ENCODE measurements around the gene VCL.
A peak's percentile ranks its signal among the peaks of the same experiment; 100 is the strongest.
"Not testable (repeated sequence)": the region's sequence is repeated elsewhere in the genome, so short reads cannot be mapped to it uniquely, and the experiment has no call there.

Gene VCL

GRCh38 chr10:73995035-73995358, 2.9 kb upstream of the VCL start:
- Histone ChIP-seq H3K4me1 (ENCODE audit: control insufficient read depth in 1 of 2, insufficient read depth in 2 of 2, low read length in 2 of 2) (peaks cover 0 to 6% of the 10 kb centered on the region in 2 donors), H3K27ac (ENCODE audit: low read length) (no peak overlapping the region), H3K9me3 (ENCODE audit: control insufficient read depth in 1 of 2, low read length in 2 of 2) (no peaks in the 10 kb centered on the region), H3K36me3 (ENCODE audit: control insufficient read depth in 1 of 2, insufficient read depth in 2 of 2, low read length in 2 of 2) (peaks cover 0 to 11% of the 10 kb centered on the region in 2 donors), H3K27me3 (ENCODE audit: low read depth, low read length) (no peaks in the 10 kb centered on the region), H3K4me3 (ENCODE audit: low read depth in 1 of 2, low read length in 2 of 2) (no peak overlapping the region)

DNA sequence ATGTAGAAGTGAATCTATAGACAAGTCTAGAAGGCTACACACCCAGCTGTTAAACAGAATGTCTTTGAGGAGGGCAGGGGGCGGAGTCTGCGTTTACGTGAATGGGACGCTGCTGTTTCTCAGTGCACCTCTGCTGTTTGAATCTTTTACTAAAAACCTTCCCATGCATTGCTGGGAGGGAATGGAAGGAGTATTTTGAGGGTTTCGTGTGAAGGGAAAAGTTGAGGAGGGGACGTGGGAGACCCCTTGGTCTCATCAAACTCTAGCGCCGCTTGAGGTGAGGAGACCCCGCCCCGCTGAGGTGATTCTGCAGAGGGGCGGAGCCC, 492 bp upstream of the VCL start:
- Histone ChIP-seq H3K4me3 (ENCODE audit: low read depth in 1 of 2, low read length in 2 of 2) (peak overlapping the region; percentile 71 to 81), H3K36me3 (ENCODE audit: control insufficient read depth in 1 of 2, insufficient read depth in 2 of 2, low read length in 2 of 2) (peaks cover 0 to 11% of the 10 kb centered on the region in 2 donors), H3K27me3 (ENCODE audit: low read depth, low read length) (no peaks in the 10 kb centered on the region), H3K4me1 (ENCODE audit: control insufficient read depth in 1 of 2, insufficient read depth in 2 of 2, low read length in 2 of 2) (peaks cover 3 to 14% of the 10 kb centered on the region in 2 donors), H3K27ac (ENCODE audit: low read length) (peak overlapping the region; percentile 85), H3K9me3 (ENCODE audit: control insufficient read depth in 1 of 2, low read length in 2 of 2) (no peaks in the 10 kb centered on the region)

GRCh38 chr10:73998623-73998928, 660 bp downstream of the VCL start:
- Histone ChIP-seq H3K4me1 (ENCODE audit: control insufficient read depth in 1 of 2, insufficient read depth in 2 of 2, low read length in 2 of 2) (peaks cover 5 to 14% of the 10 kb centered on the region in 2 donors), H3K36me3 (ENCODE audit: control insufficient read depth in 1 of 2, insufficient read depth in 2 of 2, low read length in 2 of 2) (peaks cover 0 to 11% of the 10 kb centered on the region in 2 donors), H3K9me3 (ENCODE audit: control insufficient read depth in 1 of 2, low read length in 2 of 2) (no peaks in the 10 kb centered on the region), H3K27me3 (ENCODE audit: low read depth, low read length) (no peaks in the 10 kb centered on the region), H3K27ac (ENCODE audit: low read length) (peak overlapping the region; percentile 86), H3K4me3 (ENCODE audit: low read depth in 1 of 2, low read length in 2 of 2) (peak overlapping the region; percentile 81 to 93)

DNA sequence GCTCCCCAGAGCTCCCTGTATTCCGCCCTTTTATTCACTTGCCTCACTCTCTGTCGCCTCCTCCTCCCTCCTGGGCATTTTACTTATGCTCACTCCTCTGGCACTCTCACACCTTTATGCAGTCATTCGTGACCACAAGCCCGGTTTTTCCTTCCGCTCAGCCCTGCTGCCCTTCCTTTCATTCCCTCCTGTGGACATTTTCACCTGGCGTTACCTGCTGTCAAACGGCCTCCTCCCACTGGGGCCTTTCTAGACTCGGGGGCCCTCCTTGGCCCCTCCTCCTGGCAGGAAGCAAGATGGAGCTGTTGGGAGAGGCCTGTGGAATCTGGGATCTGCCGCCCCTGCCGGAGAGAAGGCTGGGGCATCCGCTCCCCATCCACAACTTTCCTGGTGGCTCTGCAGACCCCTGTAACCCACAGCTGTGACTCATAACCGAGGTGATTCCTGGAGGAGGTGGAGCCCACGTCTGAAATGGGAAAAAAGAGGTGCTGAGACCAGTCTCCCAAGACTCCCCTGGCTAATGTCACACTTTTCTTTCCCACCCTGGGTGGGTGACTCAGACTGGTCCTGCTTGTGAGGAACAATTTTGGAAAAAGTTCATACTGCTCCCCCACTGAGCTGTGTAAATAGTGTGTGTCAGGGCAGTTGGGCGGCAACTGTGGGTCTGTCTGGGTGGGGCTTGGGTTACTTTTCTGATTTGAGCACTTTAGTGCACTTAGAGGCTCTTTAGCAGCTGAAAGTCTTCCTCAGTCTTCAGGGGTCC, 1.2 kb downstream of the VCL start:
- peak overlapping the region; percentile 81 to 93 for H3K4me3 ChIP-seq (ENCODE audit: low read depth in 1 of 2, low read length in 2 of 2)
- H3K9me3 ChIP-seq (ENCODE audit: control insufficient read depth in 1 of 2, low read length in 2 of 2), result no peaks in the 10 kb centered on the region
- H3K27me3 ChIP-seq (ENCODE audit: low read depth, low read length), result no peaks in the 10 kb centered on the region
- peaks cover 8 to 14% of the 10 kb centered on the region in 2 donors for H3K4me1 ChIP-seq (ENCODE audit: control insufficient read depth in 1 of 2, insufficient read depth in 2 of 2, low read length in 2 of 2)
- H3K27ac ChIP-seq (ENCODE audit: low read length), result peak overlapping the region; percentile 86
- H3K36me3 ChIP-seq (ENCODE audit: control insufficient read depth in 1 of 2, insufficient read depth in 2 of 2, low read length in 2 of 2), result peaks cover 0 to 11% of the 10 kb centered on the region in 2 donors

DNA sequence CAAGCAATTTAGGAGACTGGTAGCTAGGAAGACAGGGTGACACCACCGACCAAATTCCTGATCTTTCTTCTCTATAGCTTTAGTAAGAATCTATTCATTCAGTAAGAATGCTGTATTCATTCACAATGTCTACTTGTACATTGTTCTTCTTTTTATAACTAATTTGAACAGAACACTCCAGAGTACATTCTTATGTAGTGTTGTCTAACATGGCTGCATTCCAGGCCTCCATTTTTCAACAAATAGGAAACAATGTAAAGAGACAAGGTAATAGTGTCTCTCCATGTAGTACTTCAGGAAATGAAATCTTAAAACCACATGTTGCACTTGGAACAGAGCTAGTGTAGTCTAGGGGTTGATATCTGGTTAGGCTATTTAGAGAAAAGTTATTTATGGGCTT, 1.8 kb downstream of the VCL start:
- Histone ChIP-seq H3K27ac (ENCODE audit: low read length) (peak overlapping the region; percentile 86), H3K4me1 (ENCODE audit: control insufficient read depth in 1 of 2, insufficient read depth in 2 of 2, low read length in 2 of 2) (peaks cover 13 to 14% of the 10 kb centered on the region in 2 donors), H3K4me3 (ENCODE audit: low read depth in 1 of 2, low read length in 2 of 2) (peak overlapping the region; percentile 81 to 93), H3K36me3 (ENCODE audit: control insufficient read depth in 1 of 2, insufficient read depth in 2 of 2, low read length in 2 of 2) (peaks cover 0 to 11% of the 10 kb centered on the region in 2 donors), H3K9me3 (ENCODE audit: control insufficient read depth in 1 of 2, low read length in 2 of 2) (no peaks in the 10 kb centered on the region), H3K27me3 (ENCODE audit: low read depth, low read length) (no peaks in the 10 kb centered on the region)

DNA sequence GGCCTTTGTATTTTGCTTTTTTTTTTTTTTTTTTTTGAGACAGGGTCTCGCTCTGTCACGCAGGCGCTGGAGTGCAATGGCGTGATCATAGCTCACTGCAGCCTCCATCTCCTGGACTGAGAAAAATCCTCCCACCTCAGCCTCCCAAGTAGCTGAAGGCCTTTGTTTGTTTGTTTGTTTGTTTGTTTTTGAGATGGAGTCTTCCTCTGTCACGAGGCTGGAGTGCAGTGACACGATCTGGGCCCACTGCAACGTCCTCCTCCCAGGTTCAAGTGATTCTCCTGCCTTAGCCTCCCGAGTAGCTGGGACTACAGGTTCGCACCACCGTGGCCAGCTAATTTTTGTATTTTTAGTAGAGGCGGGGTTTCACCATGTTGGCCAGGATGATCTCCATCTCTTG, 2.3 kb downstream of the VCL start:
- not testable (repeated sequence) for H3K9me3 ChIP-seq (ENCODE audit: control insufficient read depth in 1 of 2, low read length in 2 of 2); H3K27me3 ChIP-seq (ENCODE audit: low read depth, low read length)
- Histone ChIP-seq H3K36me3 (ENCODE audit: control insufficient read depth in 1 of 2, insufficient read depth in 2 of 2, low read length in 2 of 2) (peaks cover 0 to 11% of the 10 kb centered on the region in 2 donors), H3K4me3 (ENCODE audit: low read depth in 1 of 2, low read length in 2 of 2) (peak overlapping the region; percentile 81 to 93), H3K4me1 (ENCODE audit: control insufficient read depth in 1 of 2, insufficient read depth in 2 of 2, low read length in 2 of 2) (peaks cover 14 to 18% of the 10 kb centered on the region in 2 donors), H3K27ac (ENCODE audit: low read length) (peak overlapping the region; percentile 86)

DNA sequence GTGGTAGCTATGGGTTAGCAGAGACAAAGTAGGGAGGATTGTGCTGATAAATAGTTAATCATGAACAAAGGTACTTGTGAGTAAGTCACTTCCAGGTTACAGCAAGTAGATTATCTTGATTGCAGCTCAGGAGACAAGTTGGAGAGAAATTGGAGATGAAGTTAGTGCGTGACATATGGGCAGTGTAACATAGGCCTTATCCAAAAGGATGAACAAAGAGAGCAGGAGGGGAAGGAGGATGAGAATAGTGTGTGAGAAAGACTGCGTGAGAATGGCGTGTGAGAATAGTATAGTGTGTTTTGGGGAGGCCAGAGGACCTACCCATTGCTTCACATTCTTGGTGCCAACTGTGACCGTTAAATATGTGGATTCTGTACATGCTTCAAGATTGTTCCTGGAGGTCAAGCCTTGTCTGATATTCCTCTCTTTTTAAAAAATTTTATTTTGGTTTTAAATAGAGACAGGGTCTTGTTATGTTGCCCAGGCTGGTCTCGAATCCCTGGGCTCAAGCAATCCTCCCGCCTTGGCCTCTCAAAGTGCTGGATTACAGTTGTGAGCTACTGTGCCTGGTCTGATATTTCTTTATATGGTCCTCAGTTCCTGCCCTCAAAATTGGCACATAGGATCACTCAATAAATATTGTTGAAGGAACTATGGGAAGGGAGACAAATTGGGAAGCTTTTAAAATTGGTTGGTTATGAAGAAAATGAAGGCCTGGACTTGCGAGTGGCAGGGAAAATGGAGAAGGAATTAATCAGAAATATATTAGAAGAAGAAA, 3.2 kb downstream of the VCL start:
- peaks cover 14 to 23% of the 10 kb centered on the region in 2 donors for H3K4me1 ChIP-seq (ENCODE audit: control insufficient read depth in 1 of 2, insufficient read depth in 2 of 2, low read length in 2 of 2)

DNA sequence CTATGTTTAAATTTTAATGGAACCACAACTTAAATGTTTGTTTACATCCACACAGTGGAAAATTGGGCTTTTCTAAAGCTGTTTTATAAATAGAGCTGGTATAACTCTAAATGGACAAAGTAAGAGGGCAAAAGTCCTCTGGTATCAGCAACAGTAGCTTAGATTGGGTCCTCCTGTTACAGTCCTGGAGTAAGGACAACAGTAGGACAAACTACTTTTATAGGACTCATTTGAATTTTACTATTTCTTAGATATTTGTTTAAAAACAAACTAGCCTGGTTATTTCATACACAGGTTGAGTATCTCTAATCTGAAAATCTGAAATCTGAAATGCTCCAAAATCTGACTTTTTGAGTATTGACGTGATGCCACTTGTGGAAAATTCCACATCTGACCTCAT, 8.4 kb downstream of the VCL start:
- Histone ChIP-seq H3K9me3 (ENCODE audit: control insufficient read depth in 1 of 2, low read length in 2 of 2) (no peaks in the 10 kb centered on the region), H3K4me3 (ENCODE audit: low read depth in 1 of 2, low read length in 2 of 2) (no peak overlapping the region), H3K27ac (ENCODE audit: low read length) (no peak overlapping the region), H3K4me1 (ENCODE audit: control insufficient read depth in 1 of 2, insufficient read depth in 2 of 2, low read length in 2 of 2) (peaks cover 0 to 42% of the 10 kb centered on the region in 2 donors), H3K36me3 (ENCODE audit: control insufficient read depth in 1 of 2, insufficient read depth in 2 of 2, low read length in 2 of 2) (peaks cover 0 to 4% of the 10 kb centered on the region in 2 donors), H3K27me3 (ENCODE audit: low read depth, low read length) (no peaks in the 10 kb centered on the region)

More for the DNA sequence above, 3.2 kb downstream of the VCL start:
- H3K27ac ChIP-seq (ENCODE audit: low read length), result peak overlapping the region; percentile 86
- H3K36me3 ChIP-seq (ENCODE audit: control insufficient read depth in 1 of 2, insufficient read depth in 2 of 2, low read length in 2 of 2), result peaks cover 0 to 11% of the 10 kb centered on the region in 2 donors
- H3K4me3 ChIP-seq (ENCODE audit: low read depth in 1 of 2, low read length in 2 of 2), result peak overlapping the region; percentile 81 to 93
- no peaks in the 10 kb centered on the region for H3K9me3 ChIP-seq (ENCODE audit: control insufficient read depth in 1 of 2, low read length in 2 of 2)
- H3K27me3 ChIP-seq (ENCODE audit: low read depth, low read length), result no peaks in the 10 kb centered on the region

- Histone ChIP-seq H3K9me3 (ENCODE audit: control insufficient read depth in 1 of 2, low read length in 2 of 2) (no peaks in the 10 kb centered on the region), H3K27ac (ENCODE audit: low read length) (no peak overlapping the region), H3K27me3 (ENCODE audit: low read depth, low read length) (no peaks in the 10 kb centered on the region), H3K36me3 (ENCODE audit: control insufficient read depth in 1 of 2, insufficient read depth in 2 of 2, low read length in 2 of 2) (peaks cover 0 to 4% of the 10 kb centered on the region in 2 donors), H3K4me3 (ENCODE audit: low read depth in 1 of 2, low read length in 2 of 2) (no peak overlapping the region), H3K4me1 (ENCODE audit: control insufficient read depth in 1 of 2, insufficient read depth in 2 of 2, low read length in 2 of 2) (peaks cover 0 to 58% of the 10 kb centered on the region in 2 donors)
These were observed 10.4 kb downstream of the VCL start for GRCh38 chr10:74008212-74008731.

DNA sequence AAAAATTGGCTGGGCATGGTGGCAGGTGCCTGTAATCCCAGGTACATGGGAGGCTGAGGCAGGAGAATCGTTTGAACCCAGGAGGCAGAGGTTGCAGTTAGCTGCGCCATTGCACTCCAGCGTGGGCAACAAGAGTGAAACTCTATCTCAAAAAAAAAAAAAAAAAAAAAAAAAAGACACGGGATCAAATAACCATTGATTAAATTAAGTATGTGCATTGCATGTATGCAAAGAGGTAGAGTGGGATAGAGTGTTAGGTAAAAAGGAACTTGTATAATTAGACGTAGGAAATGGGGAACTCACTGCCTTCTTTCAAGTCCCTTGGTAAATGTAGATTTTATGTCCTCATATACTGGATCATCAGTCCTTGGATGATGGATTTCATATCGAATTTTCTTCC, 13.1 kb downstream of the VCL start:
- H3K9me3 ChIP-seq (ENCODE audit: control insufficient read depth in 1 of 2, low read length in 2 of 2), result no peaks in the 10 kb centered on the region
- H3K4me1 ChIP-seq (ENCODE audit: control insufficient read depth in 1 of 2, insufficient read depth in 2 of 2, low read length in 2 of 2), result peaks cover 0 to 46% of the 10 kb centered on the region in 2 donors
- H3K27me3 ChIP-seq (ENCODE audit: low read depth, low read length), result no peaks in the 10 kb centered on the region
- no peak overlapping the region for H3K27ac ChIP-seq (ENCODE audit: low read length)
- no peak overlapping the region for H3K4me3 ChIP-seq (ENCODE audit: low read depth in 1 of 2, low read length in 2 of 2)
- peaks cover 0 to 4% of the 10 kb centered on the region in 2 donors for H3K36me3 ChIP-seq (ENCODE audit: control insufficient read depth in 1 of 2, insufficient read depth in 2 of 2, low read length in 2 of 2)

DNA sequence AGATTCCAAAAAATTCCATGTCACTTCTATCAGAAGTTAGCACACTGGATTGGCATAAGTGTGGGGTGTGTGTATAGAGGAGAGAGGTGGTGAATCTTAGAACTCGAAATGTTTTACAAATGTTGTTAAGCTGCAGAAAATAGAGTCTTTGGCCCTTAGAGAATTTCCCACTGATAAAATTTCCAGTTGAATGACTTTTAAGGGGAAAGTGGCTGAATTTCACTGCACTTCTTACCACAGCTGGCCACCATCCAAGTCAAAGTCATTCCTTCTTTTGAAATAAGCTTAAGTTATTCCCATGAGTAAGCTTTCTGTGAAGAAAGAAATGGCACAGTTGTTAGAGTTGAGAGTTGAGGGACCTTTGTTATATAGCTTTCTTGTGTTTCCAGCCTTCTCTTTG, 13.9 kb downstream of the VCL start:
- H3K4me1 ChIP-seq (ENCODE audit: control insufficient read depth in 1 of 2, insufficient read depth in 2 of 2, low read length in 2 of 2), result peaks cover 0 to 39% of the 10 kb centered on the region in 2 donors
- H3K27ac ChIP-seq (ENCODE audit: low read length), result no peak overlapping the region
- H3K4me3 ChIP-seq (ENCODE audit: low read depth in 1 of 2, low read length in 2 of 2), result no peak overlapping the region
- H3K9me3 ChIP-seq (ENCODE audit: control insufficient read depth in 1 of 2, low read length in 2 of 2), result no peaks in the 10 kb centered on the region
- H3K27me3 ChIP-seq (ENCODE audit: low read depth, low read length), result no peaks in the 10 kb centered on the region
- H3K36me3 ChIP-seq (ENCODE audit: control insufficient read depth in 1 of 2, insufficient read depth in 2 of 2, low read length in 2 of 2), result peaks cover 0 to 4% of the 10 kb centered on the region in 2 donors
